ENCODE data around the gene DACH1.
"Not testable (repeated sequence)": the region's sequence is repeated elsewhere in the genome, so short reads cannot be mapped to it uniquely, and the experiment has no call there.

The DACH1 gene

GRCh38 chr13:71865874-71866334 is 1.1 kb downstream of the DACH1 start:
- no peak for DNase-seq (ENCODE audit: low read depth)

GRCh38 chr13:71864986-71865873 is 1.8 kb downstream of the DACH1 start:
- no peak for DNase-seq (ENCODE audit: low read depth)

- no peak for DNase-seq (ENCODE audit: low read depth)
Measured at GRCh38 chr13:71864094-71864985, 2.7 kb downstream of the DACH1 start.

DNA sequence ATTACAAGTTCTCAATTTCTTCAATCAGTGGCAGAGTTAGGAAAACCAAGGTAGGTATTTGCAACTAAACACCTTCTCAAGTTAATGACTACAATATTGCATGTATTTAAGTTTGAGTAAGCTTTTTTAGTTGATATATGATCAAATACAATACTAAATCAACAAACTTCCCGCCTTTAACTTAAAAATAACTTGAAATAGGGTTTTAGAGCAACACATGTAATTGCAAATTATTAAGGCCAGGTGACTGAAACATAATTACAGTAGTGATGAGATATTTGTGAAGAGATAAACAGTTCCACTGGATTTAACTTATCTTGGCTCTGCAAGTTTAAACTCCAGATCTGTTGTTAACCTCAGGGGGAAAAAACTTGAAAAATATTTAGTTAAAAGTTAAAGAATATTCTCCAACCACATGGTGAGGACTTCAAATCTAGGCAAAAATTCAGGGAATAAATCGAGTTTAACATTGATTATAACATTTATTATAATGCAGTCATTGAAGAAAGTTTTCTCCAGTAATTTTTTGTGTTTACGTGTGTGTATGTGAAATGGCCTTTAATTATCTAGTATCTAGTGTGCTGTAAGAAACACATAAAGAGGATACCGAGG is 3.6 kb downstream of the DACH1 start:
- no peak for DNase-seq (ENCODE audit: low read depth)

DNA sequence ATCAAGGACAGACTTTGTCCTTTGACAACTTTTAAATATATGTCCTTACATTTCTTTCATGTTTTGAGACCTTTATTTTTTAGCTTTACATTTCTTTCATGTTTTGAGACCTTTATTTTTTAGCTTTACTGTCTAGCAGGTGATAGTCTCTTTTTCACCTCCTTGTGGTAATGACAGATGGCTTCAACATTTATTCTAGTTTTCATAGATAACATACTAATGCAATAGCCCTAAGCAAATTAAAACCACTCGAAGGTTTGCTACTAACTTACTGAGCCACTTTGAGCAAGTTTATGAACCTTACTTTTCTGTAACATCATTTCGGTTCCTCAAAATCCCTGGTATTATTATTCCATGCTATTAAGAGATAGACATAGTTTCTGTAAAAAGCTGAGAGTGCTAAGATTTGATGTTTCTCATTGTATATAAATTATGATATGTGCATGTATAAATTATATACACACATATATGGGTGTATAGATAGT is 4.5 kb downstream of the DACH1 start:
- DNase-seq (ENCODE audit: low read depth): no peak

DNA sequence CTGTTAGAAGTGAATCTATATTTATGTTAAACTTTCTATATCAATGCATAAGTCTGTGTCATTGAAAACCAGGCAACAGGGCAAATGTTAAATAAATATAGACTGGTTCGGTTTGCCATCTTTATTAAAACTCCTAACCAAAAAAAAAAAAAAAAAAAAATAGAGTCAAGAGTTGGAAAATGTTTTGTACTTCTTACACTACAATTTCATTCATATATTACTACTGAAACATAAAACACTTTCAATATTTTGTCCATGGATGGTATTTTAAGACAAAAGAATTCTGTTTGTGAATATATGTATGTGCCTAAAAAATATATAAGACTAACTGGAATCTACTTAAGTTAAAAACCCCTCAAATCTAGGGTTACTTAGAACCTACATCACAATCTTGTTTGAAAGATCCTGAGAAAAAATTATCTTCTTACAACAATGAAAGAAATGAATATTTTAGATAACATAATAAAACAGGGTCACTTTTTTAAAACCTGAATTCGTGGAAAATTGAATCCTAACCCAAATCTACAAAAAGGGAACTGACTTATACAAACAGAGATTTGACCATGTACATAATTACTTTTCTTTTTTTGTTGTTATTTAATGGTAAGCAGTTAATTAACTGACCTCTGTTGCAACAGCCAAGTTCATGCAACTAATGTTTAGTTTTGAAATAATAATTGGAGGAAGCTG is 5.1 kb downstream of the DACH1 start:
- no peak for DNase-seq (ENCODE audit: low read depth)

DNA sequence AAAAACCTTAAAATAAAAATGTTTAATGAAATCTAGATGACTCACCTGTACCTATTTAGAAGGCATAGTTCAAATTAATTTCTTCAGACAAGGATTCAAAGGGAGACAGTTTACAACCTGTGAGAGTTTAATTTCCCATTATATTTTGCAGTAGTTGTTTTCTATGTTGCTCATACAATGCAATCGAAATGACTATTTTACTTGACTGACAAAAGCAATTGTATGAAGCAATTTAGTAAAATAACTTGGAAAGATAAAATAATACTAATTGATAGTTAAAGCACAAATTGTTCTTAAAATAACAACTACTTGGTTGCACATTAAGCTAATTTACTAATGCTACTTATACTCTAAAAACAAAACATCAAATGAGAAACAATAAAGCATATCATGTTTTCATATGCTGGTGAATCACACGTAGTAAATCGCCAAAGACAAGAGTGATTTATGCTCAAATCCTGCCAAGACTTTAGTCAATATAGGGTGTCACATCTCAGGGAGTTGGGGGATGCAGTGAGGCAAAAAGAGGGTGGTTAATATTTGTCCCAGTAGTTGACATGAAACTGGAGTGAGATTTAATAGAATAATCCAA is 6.4 kb downstream of the DACH1 start:
- DNase-seq (ENCODE audit: low read depth): no peak

- no peak for DNase-seq (ENCODE audit: low read depth)
Measured at GRCh38 chr13:71858647-71859046, 8.4 kb downstream of the DACH1 start.

- no peak for DNase-seq (ENCODE audit: low read depth)
Measured at GRCh38 chr13:71856548-71857043, 10.4 kb downstream of the DACH1 start.

GRCh38 chr13:71854401-71854800 is 12.6 kb downstream of the DACH1 start:
- no peak for DNase-seq (ENCODE audit: low read depth)

DNA sequence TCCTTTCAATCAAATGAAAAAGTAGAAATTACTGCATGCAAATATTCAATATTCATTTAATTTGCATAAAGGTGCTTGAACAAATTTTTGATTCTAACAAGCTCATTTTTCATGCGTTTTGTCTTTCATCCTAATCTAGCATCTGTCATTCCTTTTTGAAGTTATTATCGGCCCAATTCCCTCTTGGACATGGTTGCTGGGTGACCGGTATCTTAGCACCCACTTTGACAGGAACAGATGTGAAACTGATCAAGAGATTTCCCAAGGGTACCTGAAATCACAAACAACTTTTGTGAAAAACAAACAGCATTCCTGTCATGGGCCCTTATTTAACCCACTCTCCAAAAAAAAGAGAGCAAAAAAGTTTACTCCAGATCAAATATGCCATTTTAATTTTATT is 13.3 kb downstream of the DACH1 start:
- DNase-seq (ENCODE audit: low read depth): no peak

DNA sequence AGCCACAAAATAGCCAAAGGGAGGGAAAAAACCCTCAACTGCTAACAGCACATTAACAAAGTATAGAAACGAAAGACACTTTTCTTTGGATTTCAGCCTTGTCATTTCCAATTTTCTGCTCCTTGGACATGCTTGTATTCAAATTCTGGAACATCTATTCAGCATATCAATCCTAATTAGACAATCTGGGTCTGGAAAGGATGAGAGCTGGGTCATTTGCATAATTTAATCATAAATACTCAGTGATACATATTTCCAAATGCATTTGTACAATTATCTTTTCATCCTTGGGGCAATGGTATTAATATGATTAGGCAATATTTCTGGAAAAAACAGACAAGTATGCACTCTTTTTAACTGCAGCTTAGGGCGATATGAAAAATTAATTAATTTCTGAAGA is 14.3 kb downstream of the DACH1 start:
- DNase-seq (ENCODE audit: low read depth): no peak

DNA sequence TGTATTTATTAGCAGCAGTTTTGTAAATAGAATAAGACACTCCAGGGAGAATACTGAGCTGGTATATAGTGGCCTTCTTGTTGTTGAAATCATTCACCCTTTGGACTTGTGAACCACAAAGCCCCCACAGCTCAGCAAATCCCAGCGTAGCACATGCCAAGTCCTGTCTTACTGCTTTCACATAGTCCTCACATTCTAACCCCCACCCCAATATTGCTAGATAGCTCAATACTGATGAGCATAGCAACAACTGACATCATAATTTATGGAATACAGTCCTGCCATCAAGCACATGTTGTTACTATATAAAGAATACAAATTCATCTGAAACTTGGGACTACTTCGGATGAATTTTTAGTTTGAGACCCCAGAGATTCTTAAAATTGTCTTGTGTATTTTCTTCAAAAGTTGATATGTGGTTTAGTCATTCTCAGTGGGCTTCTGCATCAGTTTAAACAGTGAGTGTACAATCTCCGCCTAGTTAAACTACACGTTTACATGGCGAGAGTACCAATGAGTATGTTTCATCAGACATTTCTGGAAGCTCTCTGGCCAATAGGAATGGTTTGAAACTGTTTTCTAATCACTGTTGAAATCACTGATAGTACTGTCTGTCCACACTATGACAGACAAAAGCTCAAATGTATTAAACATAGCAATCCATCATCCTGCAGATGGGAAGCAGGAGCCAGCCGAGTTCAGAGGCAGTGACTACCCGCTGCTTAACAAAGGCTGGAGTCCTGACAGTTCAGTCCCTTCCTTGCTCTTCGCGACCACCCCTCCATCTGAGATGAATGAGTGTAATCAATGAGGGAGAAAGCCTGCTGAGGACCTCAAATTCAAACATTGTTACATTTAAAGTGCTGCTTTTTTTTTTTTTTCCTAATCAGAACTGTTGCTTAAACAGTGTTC is 15.2 kb downstream of the DACH1 start:
- DNase-seq (ENCODE audit: low read depth): no peak

DNA sequence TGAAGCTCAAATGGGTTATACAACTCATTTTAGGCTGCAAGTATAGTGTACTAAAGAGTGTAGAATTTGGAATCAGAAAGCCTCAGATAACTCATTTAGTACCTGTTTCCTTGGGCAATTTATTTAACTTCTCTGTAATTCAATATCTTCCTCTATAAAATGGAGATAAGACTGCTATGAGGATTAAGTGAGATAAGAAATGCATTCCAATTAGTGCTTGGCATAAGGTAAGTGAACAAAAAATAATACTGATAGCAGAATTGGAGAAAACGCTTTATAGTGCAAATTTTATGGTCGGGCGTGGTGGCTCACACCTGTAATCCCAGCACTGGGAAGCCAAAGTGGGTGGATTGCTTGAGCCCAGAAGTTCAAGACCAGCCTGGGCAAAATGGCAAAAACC is 25.0 kb downstream of the DACH1 start:
- DNase-seq (ENCODE audit: low read depth): no peak

DNA sequence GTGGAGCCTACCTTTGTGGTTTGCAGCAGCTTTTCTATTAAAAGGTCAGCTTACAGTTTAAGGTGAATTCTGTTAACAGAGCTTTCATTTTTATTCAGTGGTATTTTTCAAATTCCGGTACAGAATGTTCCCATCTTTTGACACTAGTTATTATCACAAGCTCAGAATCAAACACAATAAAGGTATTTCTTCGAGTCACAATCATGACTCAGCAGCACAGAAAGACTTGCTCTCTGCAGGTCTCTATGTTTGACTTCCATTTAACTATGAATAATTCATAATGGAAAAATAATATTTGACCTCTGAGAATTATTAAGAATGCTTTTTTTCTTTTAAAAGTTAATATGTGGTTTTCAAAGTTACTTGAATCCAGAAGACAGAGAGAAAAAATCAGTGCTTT is 28.2 kb downstream of the DACH1 start:
- DNase-seq (ENCODE audit: low read depth): no peak

GRCh38 chr13:71837582-71837981 is 29.4 kb downstream of the DACH1 start:
- not testable (repeated sequence) for DNase-seq (ENCODE audit: low read depth)

DNA sequence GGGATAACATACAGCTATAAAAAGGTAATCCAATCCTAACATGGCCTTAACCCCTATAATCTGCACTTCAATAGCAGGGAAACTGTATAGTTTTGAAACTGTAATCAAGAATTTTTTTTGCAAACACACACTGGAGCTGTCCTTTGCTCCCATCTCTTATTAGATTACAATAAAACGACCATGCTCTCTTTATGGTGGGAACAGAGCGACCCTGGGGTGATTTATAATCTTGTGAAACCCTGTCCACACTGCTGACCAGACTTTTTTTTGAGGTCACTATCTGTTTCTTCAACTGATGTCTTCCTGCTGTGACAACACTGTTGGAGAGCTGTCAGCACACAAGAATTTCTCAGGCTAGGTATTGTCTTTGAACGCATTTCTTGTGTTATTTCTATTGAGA is 35.3 kb downstream of the DACH1 start:
- no peak for DNase-seq (ENCODE audit: low read depth)

GRCh38 chr13:71830736-71831135 is 36.3 kb downstream of the DACH1 start:
- no peak for DNase-seq (ENCODE audit: low read depth)

GRCh38 chr13:71830323-71830722 is 36.7 kb downstream of the DACH1 start:
- no peak for DNase-seq (ENCODE audit: low read depth)

DNA sequence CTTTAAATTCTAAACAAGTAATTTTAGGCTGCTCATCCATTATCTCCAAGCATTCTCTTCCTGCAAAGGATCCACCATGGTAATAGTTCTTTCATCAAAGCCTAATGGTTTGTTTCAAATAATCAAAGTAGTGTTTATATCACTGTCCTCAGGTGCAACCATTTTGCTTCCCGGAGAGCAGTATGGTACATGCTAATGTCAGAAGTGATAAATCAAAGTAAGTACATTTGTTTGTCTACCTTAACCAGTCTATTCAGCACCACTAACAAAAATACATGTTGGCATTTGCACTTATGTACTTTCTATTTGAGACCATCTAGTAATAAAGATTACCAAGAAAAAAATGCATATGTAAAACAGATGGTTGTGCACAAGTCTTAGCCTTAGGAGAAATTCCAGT is 37.5 kb downstream of the DACH1 start:
- DNase-seq (ENCODE audit: low read depth): no peak
